A673 (cell line): ENCODE measurements around the gene PELI2. TPM values are rescaled to one million over a fixed set of nuclear protein-coding genes. Genes with fewer than 3 reads are reported as not detected.

Source experiments
- BruUV-seq: library from RNA; stranded (reverse); fragments of 400-500 nt; replicated peaks from 2 replicates; lab custom pipeline; 2021; lab: Mats Ljungman, UMichigan
- CTCF ChIA-PET: fragments of 300-600 bp; sonication (Branson Sonifier 250); formaldehyde crosslinking; loops from one replicate; lab custom pipeline; 2022; ENCODE audit warnings: antibody characterized with exemption; lab: Charles Lee
- POLR2A ChIA-PET: fragments of 300-600 bp; sonication (Branson Sonifier 250); formaldehyde crosslinking; loops from one replicate; lab custom pipeline; 2022; ENCODE audit warnings: antibody characterized with exemption; ENCODE audit not compliant: low non-redundant PET; lab: Charles Lee
- DNase-seq: peaks from one replicate; pipeline ENCODE4 v3.0.0-alpha.2; 2015; ENCODE audit warnings: low spot score
- H3K27ac ChIP-seq: fragments of 200-600 bp; sonication (generic); 2 replicates; pipeline ENCODE4 v1.5.1; 2016; ENCODE audit warnings: mixed run types, low read depth, mild to moderate bottlenecking, mixed read lengths, antibody characterized with exemption, low read length; ENCODE audit not compliant: poor library complexity, severe bottlenecking
- H3K27me3 ChIP-seq: fragments of 200-600 bp; sonication (generic); replicated peaks from 2 replicates; pipeline ENCODE4 v1.6.1; 2017; ENCODE audit warnings: mixed run types, low read depth, mild to moderate bottlenecking, mixed read lengths, antibody characterized with exemption, low read length; ENCODE audit not compliant: insufficient read depth, poor library complexity
- H3K36me3 ChIP-seq: fragments of 200-600 bp; sonication (generic); 2 replicates; pipeline ENCODE4 v1.6.1; 2016; ENCODE audit warnings: mixed run types, mild to moderate bottlenecking, mixed read lengths, antibody characterized with exemption, low read length; ENCODE audit not compliant: insufficient read depth, poor library complexity, severe bottlenecking
- H3K4me1 ChIP-seq: fragments of 200-600 bp; sonication (generic); 2 replicates; pipeline ENCODE4 v1.6.1; 2017; ENCODE audit warnings: mixed run types, mild to moderate bottlenecking, mixed read lengths, antibody characterized with exemption, low read length; ENCODE audit not compliant: insufficient read depth, poor library complexity, severe bottlenecking
- H3K4me3 ChIP-seq: fragments of 200-600 bp; sonication (generic); 2 replicates; pipeline ENCODE4 v1.5.1; 2016; ENCODE audit warnings: low read depth, mixed run types, mild to moderate bottlenecking, mixed read lengths, low read length; ENCODE audit not compliant: poor library complexity, severe bottlenecking
- H3K9me3 ChIP-seq: fragments of 200-600 bp; sonication (generic); 2 replicates; pipeline ENCODE4 v1.6.1; 2016; ENCODE audit warnings: mixed run types, low read depth, mild to moderate bottlenecking, mixed read lengths, antibody characterized with exemption, low read length; ENCODE audit not compliant: poor library complexity, severe bottlenecking
- EZH2 ChIP-seq: fragments of 200-600 bp; sonication (generic); IDR thresholded peaks from 2 replicates; pipeline ENCODE4 v1.6.1; 2017; ENCODE audit warnings: borderline replicate concordance, low read depth, mild to moderate bottlenecking, mixed read lengths, antibody characterized with exemption, low read length; ENCODE audit not compliant: poor library complexity, severe bottlenecking
- intact Hi-C: fragments of 100-400 bp; cut with micrococcal nuclease; formaldehyde crosslinking; loops from one replicate; pipeline ENCODE4 v1.10.0; 2022; ENCODE audit not compliant: unreplicated experiment
- total RNA-seq: library from RNA; stranded (reverse); gene quantifications from 2 replicates; pipeline ENCODE4 v1.2.3, GENCODE V29; 2021
- TF ChIP-seq, protein P1 (sequence below): fragments of 300-800, 200-600 bp; sonication (generic); conservative IDR thresholded peaks from 2 replicates; pipeline ENCODE4 v1.5.1; 2017; ENCODE audit warnings: low read depth, mild to moderate bottlenecking, antibody characterized with exemption, low read length, moderate library complexity, mixed read lengths

Gene PELI2
- total RNA-seq, 1 experiment from 2014 or later = 5.5 TPM

DNA sequence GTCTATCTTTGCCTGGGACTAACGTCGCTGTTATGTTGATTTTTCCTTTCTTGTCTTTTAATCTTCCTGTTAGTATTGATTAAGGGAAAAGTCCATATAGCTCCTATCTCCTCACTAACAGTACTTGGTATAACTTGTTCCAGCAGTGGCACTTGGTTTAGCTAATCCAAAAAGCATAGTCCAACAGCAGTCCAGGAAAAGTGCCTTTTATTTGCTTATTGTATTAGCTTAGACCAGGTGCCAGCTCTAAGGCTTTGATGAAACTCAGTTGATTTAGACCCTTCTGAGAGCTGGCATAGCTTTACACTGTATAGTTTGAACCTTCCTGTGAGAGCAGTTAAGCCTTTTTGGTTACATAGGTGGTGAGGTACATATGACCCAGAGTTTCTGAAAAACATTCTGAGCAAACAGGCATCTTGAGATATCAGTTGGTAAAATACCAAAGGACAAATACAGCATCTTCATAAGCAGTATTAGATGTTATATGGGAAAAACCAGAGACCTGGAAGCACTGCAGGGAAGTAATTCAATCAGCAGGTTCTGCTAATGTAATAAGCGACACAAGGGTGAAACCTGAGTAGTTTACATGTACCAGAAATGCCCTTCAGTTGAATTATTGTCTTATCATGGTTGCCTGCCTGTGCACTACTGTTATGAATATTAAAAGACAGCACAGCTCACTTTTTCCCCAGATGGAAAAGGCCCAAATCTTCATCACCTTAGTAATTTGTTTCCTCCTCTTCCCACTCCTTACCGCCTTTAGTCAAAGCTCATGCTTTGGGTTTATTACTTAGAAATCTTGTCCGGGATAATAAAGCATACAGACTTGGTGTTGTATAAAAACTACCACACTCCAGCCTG lies 13.0 kb downstream of the PELI2 start:
- no peaks in the 10 kb centered on the region for H3K27me3 ChIP-seq
- no peak overlapping the region for H3K27ac ChIP-seq
- H3K4me3 ChIP-seq = no peak overlapping the region
- no peak for TF ChIP-seq EZH2
- TF ChIP-seq, protein P1, sequence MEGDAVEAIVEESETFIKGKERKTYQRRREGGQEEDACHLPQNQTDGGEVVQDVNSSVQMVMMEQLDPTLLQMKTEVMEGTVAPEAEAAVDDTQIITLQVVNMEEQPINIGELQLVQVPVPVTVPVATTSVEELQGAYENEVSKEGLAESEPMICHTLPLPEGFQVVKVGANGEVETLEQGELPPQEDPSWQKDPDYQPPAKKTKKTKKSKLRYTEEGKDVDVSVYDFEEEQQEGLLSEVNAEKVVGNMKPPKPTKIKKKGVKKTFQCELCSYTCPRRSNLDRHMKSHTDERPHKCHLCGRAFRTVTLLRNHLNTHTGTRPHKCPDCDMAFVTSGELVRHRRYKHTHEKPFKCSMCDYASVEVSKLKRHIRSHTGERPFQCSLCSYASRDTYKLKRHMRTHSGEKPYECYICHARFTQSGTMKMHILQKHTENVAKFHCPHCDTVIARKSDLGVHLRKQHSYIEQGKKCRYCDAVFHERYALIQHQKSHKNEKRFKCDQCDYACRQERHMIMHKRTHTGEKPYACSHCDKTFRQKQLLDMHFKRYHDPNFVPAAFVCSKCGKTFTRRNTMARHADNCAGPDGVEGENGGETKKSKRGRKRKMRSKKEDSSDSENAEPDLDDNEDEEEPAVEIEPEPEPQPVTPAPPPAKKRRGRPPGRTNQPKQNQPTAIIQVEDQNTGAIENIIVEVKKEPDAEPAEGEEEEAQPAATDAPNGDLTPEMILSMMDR = no peak
- no peaks in the 10 kb centered on the region for H3K9me3 ChIP-seq
- POLR2A ChIA-PET = no interaction called here
- intact Hi-C loops = no loop called here
- CTCF ChIA-PET = no interaction called here
- BruUV-seq = no TSS peak
- H3K4me1 ChIP-seq = peaks cover 15% of the 10 kb centered on the region
- DNase-seq = no peak
- H3K36me3 ChIP-seq = no peaks in the 10 kb centered on the region

DNA sequence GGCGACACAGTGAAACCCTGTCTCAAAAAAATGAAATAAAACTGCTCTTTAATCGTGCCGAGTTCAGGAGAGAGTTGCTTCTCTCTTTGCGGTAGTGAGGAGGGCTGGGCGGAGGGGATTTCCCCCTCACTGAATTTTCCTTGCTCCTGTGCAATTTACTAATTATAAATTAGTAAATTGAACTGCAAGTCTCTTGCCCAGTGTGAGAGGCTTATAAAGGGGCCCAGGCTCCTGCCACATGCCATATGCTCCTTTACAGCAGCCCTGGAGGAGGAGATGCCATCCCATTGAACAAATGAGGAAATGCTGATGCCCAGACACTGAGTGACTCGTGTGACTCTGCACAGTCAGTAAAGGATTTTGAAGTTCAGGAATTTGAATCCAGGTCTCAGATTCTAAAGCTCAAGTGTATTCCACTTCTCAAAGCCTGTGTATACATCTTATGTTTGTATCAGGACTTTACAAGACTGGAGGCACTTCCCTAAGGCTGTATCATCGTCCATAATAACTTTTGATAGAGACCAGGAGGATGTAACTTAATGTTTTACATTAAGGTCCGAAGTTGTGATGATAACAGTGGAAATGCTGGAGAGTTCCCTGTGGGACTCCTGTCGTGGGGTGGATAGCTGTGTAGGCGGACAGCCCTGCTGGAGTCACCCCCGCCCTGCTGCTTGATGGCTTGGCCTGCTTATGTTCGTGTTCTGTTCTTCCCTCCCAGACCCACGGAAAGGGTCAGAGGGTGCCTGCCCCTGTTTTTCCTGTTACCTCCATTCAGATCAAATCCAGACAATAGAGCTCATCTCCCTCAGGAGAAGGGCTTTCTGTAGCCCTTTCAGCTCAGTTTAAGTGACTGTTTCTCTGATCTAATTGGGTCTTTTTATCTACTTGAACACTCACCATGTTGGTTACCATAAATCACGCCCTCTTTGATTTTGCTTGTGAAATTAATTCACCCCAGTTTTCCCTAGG lies 13.9 kb downstream of the PELI2 start:
- ChIA-PET CTCF (interaction anchor here (0.6 kb wide), 1 partner anchor 56 kb away, joined by 3 read pairs; no protein-coding TSS in a partner anchor), POLR2A (no interaction called here)
- Histone ChIP-seq H3K9me3 (no peaks in the 10 kb centered on the region), H3K27me3 (no peaks in the 10 kb centered on the region), H3K4me3 (no peak overlapping the region), H3K36me3 (no peaks in the 10 kb centered on the region), H3K4me1 (peaks cover 17% of the 10 kb centered on the region), H3K27ac (no peak overlapping the region)
- TF ChIP-seq, protein P1 = no peak
- TF ChIP-seq EZH2 = no peak
- no peak for DNase-seq
- no TSS peak for BruUV-seq
- intact Hi-C loops = no loop called here

GRCh38 chr14:56133547-56133946 lies 15.3 kb downstream of the PELI2 start:
- Histone ChIP-seq H3K4me1 (peaks cover 21% of the 10 kb centered on the region), H3K36me3 (no peaks in the 10 kb centered on the region), H3K27me3 (no peaks in the 10 kb centered on the region), H3K4me3 (no peak overlapping the region), H3K9me3 (no peaks in the 10 kb centered on the region), H3K27ac (no peak overlapping the region)
- TF ChIP-seq, protein P1 = no peak
- TF ChIP-seq EZH2 = no peak
- ChIA-PET CTCF (no interaction called here), POLR2A (no interaction called here)
- no TSS peak for BruUV-seq
- no peak for DNase-seq
- intact Hi-C loops = no loop called here
